RWPE1 (cell line): Measurements from ENCODE around the gene UPF3B.

ENCODE experiments used
- CTCF ChIA-PET: fragments of 350-600 bp; sonication (Branson Sonifier 250); formaldehyde crosslinking; extraction: SDS; loops from one replicate; lab custom pipeline; 2021; lab: Yijun Ruan, JAX
- POLR2A ChIA-PET: fragments of 400-600 bp; formaldehyde crosslinking; extraction: SDS; loops from one replicate; lab custom pipeline; 2020; ENCODE audit warnings: antibody characterized with exemption; ENCODE audit not compliant: low non-redundant PET; lab: Yijun Ruan, JAX
- DNase-seq: peaks from one replicate; pipeline ENCODE4 v3.0.0; 2012; ENCODE audit warnings: low spot score
- H3K27ac ChIP-seq: fragments of 450-650 bp; 2 replicates; pipeline ENCODE4 v1.5.1; 2017
- TF ChIP-seq, protein P1 (sequence below): fragments of 450-650 bp; conservative IDR thresholded peaks from 2 replicates; pipeline ENCODE4 v1.5.1; 2017; ENCODE audit warnings: low read depth, mild to moderate bottlenecking

UPF3B gene

DNA sequence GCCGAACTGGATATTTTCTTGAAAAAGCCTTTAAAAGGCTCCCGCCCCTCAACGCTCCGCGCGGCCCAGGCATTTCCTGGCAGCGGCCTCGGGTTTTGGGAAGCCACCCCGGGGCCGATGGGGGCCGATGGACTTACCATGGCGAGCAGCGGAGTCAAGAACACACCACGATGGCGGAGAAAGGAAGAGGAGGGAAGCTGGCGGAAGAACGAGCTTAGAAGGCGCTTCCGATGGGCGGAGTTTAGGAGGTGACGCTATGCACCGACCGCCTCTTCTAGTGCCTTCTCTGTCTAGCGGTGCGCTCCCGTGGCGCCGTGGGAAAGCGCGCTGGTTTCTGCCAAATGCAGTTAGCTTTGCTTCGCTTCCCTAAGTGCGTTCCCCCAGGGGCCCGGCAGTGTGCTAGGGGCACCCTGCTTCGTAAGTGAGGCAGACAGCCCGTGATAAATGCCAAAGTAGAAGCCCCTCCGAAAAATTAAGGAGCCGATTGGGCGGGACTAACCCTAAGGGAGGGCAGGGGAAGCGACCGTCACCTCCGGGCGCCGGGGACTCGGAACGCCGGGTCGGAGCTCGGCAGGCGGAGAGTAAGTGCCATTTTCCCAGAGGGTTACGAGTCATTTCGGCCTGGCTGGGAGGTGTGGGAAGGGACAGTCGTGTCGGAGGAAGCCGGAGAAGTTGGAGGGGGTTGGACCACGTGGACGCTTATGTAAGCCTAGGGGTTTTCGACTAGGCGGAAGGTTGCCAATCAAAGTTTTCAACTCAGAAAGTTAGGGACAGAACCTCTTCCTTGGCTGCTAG is 61.1 kb downstream of the UPF3B start, which contains the start of gene RPL39:
Gene RPL39, minus strand, starts transcription at position 194 of the 795 bp plus-strand sequence. Its CDS starts 54 bp downstream, at position 140.
- H3K27ac ChIP-seq, result peak within 1 kb of the TSS; percentile 96
- ChIA-PET CTCF (interaction anchor here (0.6 to 1.0 kb wide), 3 partner anchors 11 to 152 kb away, joined by 3 to 7 read pairs (median 4); no protein-coding TSS in a partner anchor), POLR2A (interaction anchor here (0.7 to 0.9 kb wide), 3 partner anchors 61 to 308 kb away, joined by 3 to 9 read pairs (median 4); partner anchors contain the start of gene UPF3B)
- DNase-seq, result peak; percentile 72
- TF ChIP-seq, protein P1, sequence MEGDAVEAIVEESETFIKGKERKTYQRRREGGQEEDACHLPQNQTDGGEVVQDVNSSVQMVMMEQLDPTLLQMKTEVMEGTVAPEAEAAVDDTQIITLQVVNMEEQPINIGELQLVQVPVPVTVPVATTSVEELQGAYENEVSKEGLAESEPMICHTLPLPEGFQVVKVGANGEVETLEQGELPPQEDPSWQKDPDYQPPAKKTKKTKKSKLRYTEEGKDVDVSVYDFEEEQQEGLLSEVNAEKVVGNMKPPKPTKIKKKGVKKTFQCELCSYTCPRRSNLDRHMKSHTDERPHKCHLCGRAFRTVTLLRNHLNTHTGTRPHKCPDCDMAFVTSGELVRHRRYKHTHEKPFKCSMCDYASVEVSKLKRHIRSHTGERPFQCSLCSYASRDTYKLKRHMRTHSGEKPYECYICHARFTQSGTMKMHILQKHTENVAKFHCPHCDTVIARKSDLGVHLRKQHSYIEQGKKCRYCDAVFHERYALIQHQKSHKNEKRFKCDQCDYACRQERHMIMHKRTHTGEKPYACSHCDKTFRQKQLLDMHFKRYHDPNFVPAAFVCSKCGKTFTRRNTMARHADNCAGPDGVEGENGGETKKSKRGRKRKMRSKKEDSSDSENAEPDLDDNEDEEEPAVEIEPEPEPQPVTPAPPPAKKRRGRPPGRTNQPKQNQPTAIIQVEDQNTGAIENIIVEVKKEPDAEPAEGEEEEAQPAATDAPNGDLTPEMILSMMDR, result no peak

DNA sequence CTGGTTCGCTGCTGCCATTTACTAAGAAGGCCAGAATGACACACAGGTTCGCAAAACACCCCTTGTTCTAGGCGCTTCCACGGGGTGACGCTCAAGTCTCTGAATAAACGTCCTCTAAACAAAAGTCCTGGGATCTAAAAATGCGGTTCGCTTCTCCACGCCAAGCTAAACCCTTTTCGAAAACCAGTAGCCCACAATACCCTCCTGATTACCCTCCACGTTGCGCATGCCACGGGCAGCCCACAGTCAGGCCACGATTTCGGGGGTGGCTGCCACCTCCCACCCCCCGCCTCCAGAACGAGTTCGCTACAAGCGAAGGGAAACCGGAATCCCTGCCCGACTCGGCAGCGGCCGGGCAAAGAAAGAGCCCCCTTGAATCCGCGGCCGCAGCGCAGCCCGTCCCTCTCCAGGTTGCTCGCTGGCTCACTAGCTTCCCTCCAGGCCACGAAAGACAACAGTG is 61.8 kb downstream of the UPF3B start:
- TF ChIP-seq, protein P1, result no peak
- peak overlapping the region; percentile 96 for H3K27ac ChIP-seq
- CTCF ChIA-PET, result interaction anchor here (0.7 to 1.0 kb wide), 2 partner anchors 90 to 153 kb away, joined by 3 read pairs; no protein-coding TSS in a partner anchor
- POLR2A ChIA-PET, result interaction anchor here (0.8 kb wide), 1 partner anchor 62 kb away, joined by 3 read pairs; the partner anchor contains the start of gene UPF3B
- peak; percentile 2 for DNase-seq

DNA sequence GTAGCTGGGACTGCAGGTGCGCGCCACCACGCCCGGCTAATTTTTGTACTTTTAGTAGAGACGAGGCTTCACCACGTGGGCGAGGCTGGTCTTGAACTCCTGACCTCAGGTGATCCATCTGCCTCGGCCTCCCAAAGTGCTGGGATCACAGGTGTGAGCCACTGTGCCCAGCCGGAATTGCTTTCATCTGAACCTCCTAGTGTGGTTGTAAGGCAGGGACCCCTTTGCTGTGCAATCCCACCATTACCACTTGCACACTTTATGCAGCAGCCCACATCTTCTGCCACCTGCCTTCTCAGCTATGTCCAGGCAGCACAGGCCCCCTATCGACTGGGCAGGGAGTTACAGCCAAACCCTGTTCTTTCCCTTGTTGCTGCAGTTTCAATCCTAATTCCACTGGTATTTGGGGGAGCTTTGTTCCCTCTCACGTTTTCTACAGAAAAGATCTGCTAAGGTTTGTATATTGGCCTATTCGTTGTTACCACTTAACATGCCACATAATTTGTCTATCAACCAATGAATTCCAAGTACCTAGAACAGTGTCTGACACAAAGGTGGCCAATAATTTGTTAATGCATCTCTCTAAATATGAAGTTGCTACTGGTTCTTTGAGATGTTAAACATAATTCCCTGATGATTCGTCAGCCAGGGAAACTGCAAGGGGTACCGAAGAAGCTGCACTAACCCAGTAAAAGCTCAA is 67.9 kb downstream of the UPF3B start:
- ChIA-PET POLR2A (no interaction called here), CTCF (no interaction called here)
- no peak for DNase-seq

More for the DNA sequence above, 67.9 kb downstream of the UPF3B start:
- no peak overlapping the region for H3K27ac ChIP-seq
- TF ChIP-seq, protein P1, result no peak
